Type B pancreatic cell (in vitro differentiated cells): ENCODE data around the gene SLC25A20. TPM values are rescaled to one million over a fixed set of nuclear protein-coding genes. Genes with fewer than 3 reads are reported as not detected.
A peak's percentile ranks its signal among the peaks of the same experiment; 100 is the strongest.

Experiments
- DNase-seq: peaks from one replicate; pipeline ENCODE4 v3.0.0; 2021; ENCODE audit warnings: mixed read lengths; ENCODE audit not compliant: unreplicated experiment; ENCODE audit errors: extremely low spot score
- H3K27ac Mint-ChIP-seq: 2 replicates; pipeline ENCODE4 v1.8.0; 2021; ENCODE audit warnings: mild to moderate bottlenecking, mixed read lengths
- H3K27me3 Mint-ChIP-seq: 2 replicates; pipeline ENCODE4 v1.8.0; 2021; ENCODE audit warnings: mixed read lengths
- H3K36me3 Mint-ChIP-seq: 2 replicates; pipeline ENCODE4 v1.8.0; 2021; ENCODE audit warnings: mixed read lengths
- H3K4me1 Mint-ChIP-seq: one replicate; pipeline ENCODE4 v1.8.0; 2021; ENCODE audit warnings: mixed read lengths; ENCODE audit not compliant: unreplicated experiment
- H3K4me3 Mint-ChIP-seq: 2 replicates; pipeline ENCODE4 v1.8.0; 2021; ENCODE audit warnings: mild to moderate bottlenecking, mixed read lengths
- H3K9me3 Mint-ChIP-seq: 2 replicates; pipeline ENCODE4 v1.8.0; 2021; ENCODE audit warnings: mixed read lengths
- CTCF ChIP-seq: fragments of 200-600 bp; sonication (generic); conservative IDR thresholded peaks from 2 replicates; pipeline ENCODE4 v1.5.0; 2021; ENCODE audit warnings: antibody characterized with exemption, mild to moderate bottlenecking
- total RNA-seq: library from RNA; stranded (reverse); gene quantifications from 2 replicates; pipeline ENCODE4 v1.2.1, GENCODE V29; 2021; ENCODE audit warnings: low replicate concordance

SLC25A20 gene
- total RNA-seq, 1 donor from 2014 or later: 15.2 TPM

GRCh38 chr3:48935530-48935929 is 36.8 kb upstream of the SLC25A20 start:
- Mint-ChIP-seq H3K9me3 (no peaks in the 10 kb centered on the region), H3K36me3 (peaks cover 43% of the 10 kb centered on the region), H3K4me1 (peaks cover 11% of the 10 kb centered on the region), H3K4me3 (no peak overlapping the region), H3K27me3 (no peaks in the 10 kb centered on the region), H3K27ac (no peak overlapping the region)
- no peak for DNase-seq
- TF ChIP-seq CTCF: no peak

GRCh38 chr3:48934333-48934991 is 35.8 kb upstream of the SLC25A20 start:
- H3K27ac Mint-ChIP-seq: no peak overlapping the region
- no peaks in the 10 kb centered on the region for H3K9me3 Mint-ChIP-seq
- peaks cover 16% of the 10 kb centered on the region for H3K4me1 Mint-ChIP-seq
- no peak for TF ChIP-seq CTCF
- H3K4me3 Mint-ChIP-seq: no peak overlapping the region
- DNase-seq: no peak
- H3K36me3 Mint-ChIP-seq: peaks cover 49% of the 10 kb centered on the region
- no peaks in the 10 kb centered on the region for H3K27me3 Mint-ChIP-seq

- Mint-ChIP-seq H3K27ac (peak overlapping the region; percentile 48), H3K36me3 (peaks cover 47% of the 10 kb centered on the region), H3K9me3 (no peaks in the 10 kb centered on the region), H3K4me3 (no peak overlapping the region), H3K4me1 (peaks cover 33% of the 10 kb centered on the region), H3K27me3 (no peaks in the 10 kb centered on the region)
- TF ChIP-seq CTCF: no peak
- no peak for DNase-seq
These were observed 33.4 kb upstream of the SLC25A20 start for GRCh38 chr3:48931944-48932580.

GRCh38 chr3:48930590-48930989 is 31.9 kb upstream of the SLC25A20 start:
- H3K36me3 Mint-ChIP-seq: peaks cover 44% of the 10 kb centered on the region
- H3K4me3 Mint-ChIP-seq: no peak overlapping the region
- H3K27ac Mint-ChIP-seq: no peak overlapping the region
- no peak for TF ChIP-seq CTCF
- H3K27me3 Mint-ChIP-seq: no peaks in the 10 kb centered on the region
- H3K9me3 Mint-ChIP-seq: no peaks in the 10 kb centered on the region
- no peak for DNase-seq
- H3K4me1 Mint-ChIP-seq: peaks cover 39% of the 10 kb centered on the region

GRCh38 chr3:48929358-48930035 is 30.8 kb upstream of the SLC25A20 start:
- Mint-ChIP-seq H3K9me3 (no peaks in the 10 kb centered on the region), H3K4me3 (no peak overlapping the region), H3K27ac (peak overlapping the region; percentile 6), H3K4me1 (peaks cover 39% of the 10 kb centered on the region), H3K36me3 (peaks cover 34% of the 10 kb centered on the region), H3K27me3 (no peaks in the 10 kb centered on the region)
- no peak for DNase-seq
- TF ChIP-seq CTCF: no peak
